Ovary (tissue), 3 donors: ENCODE results near the gene ZSCAN9.

Source experiments
- EP300 ChIP-seq: sonication (generic); formaldehyde crosslinking; IDR thresholded peaks from one replicate; pipeline ENCODE4 v1.6.1; 2017; ENCODE audit warnings: antibody characterized with exemption
- POLR2A ChIP-seq: fragments of 450-650 bp; IDR thresholded peaks from one replicate; pipeline ENCODE4 v1.6.1; 2017; ENCODE audit warnings: antibody characterized with exemption, mild to moderate bottlenecking, moderate library complexity
- TF ChIP-seq, protein P1 (sequence below), 3 donors: fragments of 450-650 bp in 2 of 3; fragments of 200-600 bp in 1 of 3; IDR thresholded peaks; one replicate each; pipeline versions ENCODE4 v1.5.1 to v1.8.0; 2016 to 2022; ENCODE audit warnings: antibody characterized with exemption in 3 of 3, mild to moderate bottlenecking in 1 of 3
- donor health status: DM: no; HTN: no; CAD: no.

DNA sequence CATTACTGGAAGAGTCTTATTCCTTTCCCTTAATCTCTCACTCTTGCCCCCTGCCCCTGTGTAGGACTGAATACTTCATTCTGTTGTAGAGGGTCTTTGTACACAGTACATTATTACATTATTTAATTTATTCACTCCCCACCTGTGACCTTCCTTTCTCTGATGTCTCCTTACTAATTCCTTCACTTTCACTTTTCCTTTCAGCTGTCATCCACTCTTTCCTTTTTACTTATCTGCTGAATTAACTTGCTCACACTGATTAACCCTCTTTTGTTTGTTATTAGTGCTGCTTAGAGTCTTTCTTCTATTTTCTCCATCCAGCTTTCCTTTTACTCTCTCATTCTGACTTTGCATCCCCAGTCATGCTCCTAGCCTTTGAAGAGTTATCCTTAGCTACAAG is 49.8 kb downstream of the ZSCAN9 start:
- TF ChIP-seq POLR2A: no peak
- TF ChIP-seq, protein P1, sequence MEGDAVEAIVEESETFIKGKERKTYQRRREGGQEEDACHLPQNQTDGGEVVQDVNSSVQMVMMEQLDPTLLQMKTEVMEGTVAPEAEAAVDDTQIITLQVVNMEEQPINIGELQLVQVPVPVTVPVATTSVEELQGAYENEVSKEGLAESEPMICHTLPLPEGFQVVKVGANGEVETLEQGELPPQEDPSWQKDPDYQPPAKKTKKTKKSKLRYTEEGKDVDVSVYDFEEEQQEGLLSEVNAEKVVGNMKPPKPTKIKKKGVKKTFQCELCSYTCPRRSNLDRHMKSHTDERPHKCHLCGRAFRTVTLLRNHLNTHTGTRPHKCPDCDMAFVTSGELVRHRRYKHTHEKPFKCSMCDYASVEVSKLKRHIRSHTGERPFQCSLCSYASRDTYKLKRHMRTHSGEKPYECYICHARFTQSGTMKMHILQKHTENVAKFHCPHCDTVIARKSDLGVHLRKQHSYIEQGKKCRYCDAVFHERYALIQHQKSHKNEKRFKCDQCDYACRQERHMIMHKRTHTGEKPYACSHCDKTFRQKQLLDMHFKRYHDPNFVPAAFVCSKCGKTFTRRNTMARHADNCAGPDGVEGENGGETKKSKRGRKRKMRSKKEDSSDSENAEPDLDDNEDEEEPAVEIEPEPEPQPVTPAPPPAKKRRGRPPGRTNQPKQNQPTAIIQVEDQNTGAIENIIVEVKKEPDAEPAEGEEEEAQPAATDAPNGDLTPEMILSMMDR (IDR thresholded peaks at IDR 0.05): no peak
- TF ChIP-seq EP300: no peak
